RWPE2 (cell line): ENCODE results near the gene MEDAG.

ENCODE experiments used
- ATAC-seq: fragments of 200-7000 bp; cut with Tn5 transposase; 3 replicates; pipeline ENCODE4 v1.9.1; 2021; ENCODE audit warnings: low read depth
- DNase-seq: peaks from one replicate; pipeline ENCODE4 v3.0.0-alpha.2; 2020; ENCODE audit warnings: low spot score
- H3K27ac ChIP-seq: fragments of 450-650 bp; 2 replicates; pipeline ENCODE4 v1.5.1; 2017; ENCODE audit warnings: mild to moderate bottlenecking; ENCODE audit not compliant: poor library complexity, severe bottlenecking
- H3K27me3 ChIP-seq: fragments of 250-450 bp; sonication (Bioruptor Pico); 2 replicates; pipeline ENCODE4 v1.5.1; 2021; ENCODE audit warnings: mild to moderate bottlenecking, moderate library complexity; ENCODE audit not compliant: insufficient read depth, poor library complexity, severe bottlenecking
- H3K36me3 ChIP-seq: fragments of 250-450 bp; sonication (Bioruptor Pico); 2 replicates; pipeline ENCODE4 v1.5.1; 2020; ENCODE audit warnings: low read depth, mild to moderate bottlenecking, moderate library complexity
- H3K4me1 ChIP-seq: fragments of 250-450 bp; sonication (Bioruptor Pico); 2 replicates; pipeline ENCODE4 v1.5.1; 2021; ENCODE audit warnings: mild to moderate bottlenecking, moderate library complexity; ENCODE audit not compliant: insufficient read depth, poor library complexity, severe bottlenecking
- H3K4me3 ChIP-seq: fragments of 250-450 bp; sonication (Bioruptor Pico); 2 replicates; pipeline ENCODE4 v1.5.1; 2021; ENCODE audit warnings: mild to moderate bottlenecking, moderate library complexity; ENCODE audit not compliant: severe bottlenecking
- H3K9me3 ChIP-seq: fragments of 250-450 bp; sonication (Bioruptor Pico); 2 replicates; pipeline ENCODE4 v1.5.1; 2021; ENCODE audit warnings: mild to moderate bottlenecking, moderate library complexity; ENCODE audit not compliant: severe bottlenecking
- CTCF ChIP-seq: fragments of 450-650 bp; IDR thresholded peaks from one replicate; pipeline ENCODE4 v1.5.1; 2017; ENCODE audit warnings: mild to moderate bottlenecking, moderate library complexity; ENCODE audit not compliant: poor library complexity, severe bottlenecking

Gene MEDAG

GRCh38 chr13:30963791-30964190 lies 57.7 kb downstream of the MEDAG start:
- H3K27ac ChIP-seq: no peak overlapping the region
- no peaks in the 10 kb centered on the region for H3K4me1 ChIP-seq
- H3K9me3 ChIP-seq: no peaks in the 10 kb centered on the region
- H3K27me3 ChIP-seq: no peaks in the 10 kb centered on the region
- ATAC-seq (peak; percentile 67), DNase-seq (no peak)
- H3K36me3 ChIP-seq: no peaks in the 10 kb centered on the region
- no peak for TF ChIP-seq CTCF
- H3K4me3 ChIP-seq: no peak overlapping the region

- TF ChIP-seq CTCF: no peak
- Histone ChIP-seq H3K27ac (no peak overlapping the region), H3K36me3 (no peaks in the 10 kb centered on the region), H3K27me3 (no peaks in the 10 kb centered on the region), H3K4me1 (no peaks in the 10 kb centered on the region), H3K4me3 (no peak overlapping the region), H3K9me3 (no peaks in the 10 kb centered on the region)
- ATAC-seq (no peak), DNase-seq (no peak)
These were observed 59.3 kb downstream of the MEDAG start for GRCh38 chr13:30965380-30965779.

- ATAC-seq: no peak
- H3K9me3 ChIP-seq: no peaks in the 10 kb centered on the region
- no peaks in the 10 kb centered on the region for H3K4me1 ChIP-seq
- no peak for DNase-seq
- H3K27ac ChIP-seq: no peak overlapping the region
- H3K36me3 ChIP-seq: no peaks in the 10 kb centered on the region
- H3K27me3 ChIP-seq: no peaks in the 10 kb centered on the region
- no peak overlapping the region for H3K4me3 ChIP-seq
- TF ChIP-seq CTCF: no peak
These were observed 60.0 kb downstream of the MEDAG start for GRCh38 chr13:30966101-30966500.

GRCh38 chr13:30968846-30969245 lies 62.8 kb downstream of the MEDAG start:
- TF ChIP-seq CTCF: no peak
- ATAC-seq: no peak
- no peak for DNase-seq
- H3K36me3 ChIP-seq: no peaks in the 10 kb centered on the region
- H3K27me3 ChIP-seq: no peaks in the 10 kb centered on the region
- no peaks in the 10 kb centered on the region for H3K9me3 ChIP-seq
- H3K4me3 ChIP-seq: no peak overlapping the region
- no peak overlapping the region for H3K27ac ChIP-seq
- H3K4me1 ChIP-seq: no peaks in the 10 kb centered on the region

- Histone ChIP-seq H3K4me1 (no peaks in the 10 kb centered on the region), H3K27ac (no peak overlapping the region), H3K9me3 (no peaks in the 10 kb centered on the region), H3K4me3 (no peak overlapping the region), H3K27me3 (no peaks in the 10 kb centered on the region), H3K36me3 (no peaks in the 10 kb centered on the region)
- DNase-seq: no peak
- no peak for ATAC-seq
- no peak for TF ChIP-seq CTCF
These were observed 65.5 kb downstream of the MEDAG start for GRCh38 chr13:30971575-30971974.
